ENCODE data around the gene EIF4G3.
"Not testable (repeated sequence)": the region's sequence is repeated elsewhere in the genome, so short reads cannot be mapped to it uniquely, and the experiment has no call there.

The EIF4G3 gene

DNA sequence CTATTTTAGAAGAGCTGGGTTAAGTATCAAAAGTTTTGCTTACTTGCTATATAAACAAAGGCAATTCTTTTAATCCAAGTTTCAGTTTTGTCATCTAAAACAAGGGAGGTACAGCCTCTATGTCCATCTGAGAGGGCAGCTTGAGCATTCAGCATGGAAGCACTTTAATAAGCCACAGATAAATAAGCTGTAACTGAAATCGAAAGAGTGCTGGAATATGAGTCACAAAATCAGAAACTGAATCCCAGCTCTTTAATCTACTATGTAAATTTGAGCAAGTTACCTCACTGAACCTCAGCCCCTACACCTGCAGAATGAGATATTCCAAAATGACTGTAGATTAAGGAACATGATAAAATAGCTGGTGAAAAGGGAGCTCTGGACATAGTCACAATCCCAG is 309.6 kb downstream of the EIF4G3 start:
- DNase-seq, result no peak

DNA sequence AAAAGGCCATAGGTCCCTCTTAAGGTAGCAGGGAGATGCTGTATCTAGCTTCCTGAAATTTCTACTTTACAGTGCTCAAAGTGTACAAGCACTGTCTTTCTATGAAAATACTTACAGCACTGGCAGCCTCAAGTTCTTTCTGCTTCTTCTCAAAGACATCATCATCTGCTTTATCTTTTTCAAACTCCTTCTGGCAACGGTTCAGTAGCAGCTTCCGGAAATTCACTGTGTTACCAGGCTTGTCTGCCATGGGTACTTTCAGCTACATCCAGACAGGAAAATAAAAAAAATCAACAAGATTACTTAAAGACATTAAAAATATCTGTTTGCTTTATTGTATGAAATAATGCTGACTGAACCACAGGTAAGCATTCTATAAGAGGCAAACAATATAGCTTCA is 311.7 kb downstream of the EIF4G3 start:
- DNase-seq, result no peak

DNA sequence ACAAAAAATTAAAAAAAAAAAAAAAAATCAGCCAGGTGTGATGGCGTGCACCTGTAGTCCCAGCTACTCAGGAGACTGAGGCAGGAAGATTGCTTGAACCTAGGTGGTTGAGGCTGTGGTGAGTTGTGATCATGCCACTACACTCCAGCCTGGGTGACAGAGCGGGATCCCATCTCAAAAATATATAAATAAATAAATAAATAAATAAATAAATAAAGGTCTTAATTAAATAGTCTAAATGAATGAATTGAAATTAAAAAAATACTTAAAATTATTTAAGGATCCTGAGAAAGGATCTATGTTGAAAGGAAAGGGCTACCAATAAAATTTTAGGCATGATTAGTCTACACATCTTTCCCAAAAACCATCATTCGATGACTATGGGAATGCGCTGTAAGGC is 322.2 kb downstream of the EIF4G3 start:
- DNase-seq, result no peak

- DNase-seq, result not testable (repeated sequence)
Observed at GRCh38 chr1:20851791-20852190, 324.9 kb downstream of the EIF4G3 start.

DNA sequence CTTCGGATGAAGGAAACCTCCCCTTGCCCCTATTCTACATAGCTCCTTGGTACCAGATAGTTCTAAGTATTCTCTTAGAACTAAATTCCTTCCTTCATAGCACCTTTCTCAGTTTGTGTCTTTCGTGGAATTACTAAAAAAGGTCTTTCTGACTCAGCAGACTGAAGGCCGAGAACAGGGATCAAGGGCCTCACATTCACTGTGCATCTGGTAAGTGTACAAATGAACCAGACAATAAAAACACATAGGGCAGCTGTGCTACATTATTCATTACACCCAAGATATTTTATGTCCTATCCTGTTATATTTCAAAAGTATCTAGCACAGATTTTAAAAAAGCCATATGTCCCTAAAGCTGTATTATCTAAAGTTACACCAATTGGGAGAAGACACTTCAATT is 326.7 kb downstream of the EIF4G3 start:
- no peak for DNase-seq

GRCh38 chr1:20849100-20849499 is 327.6 kb downstream of the EIF4G3 start:
- DNase-seq, result no peak

DNA sequence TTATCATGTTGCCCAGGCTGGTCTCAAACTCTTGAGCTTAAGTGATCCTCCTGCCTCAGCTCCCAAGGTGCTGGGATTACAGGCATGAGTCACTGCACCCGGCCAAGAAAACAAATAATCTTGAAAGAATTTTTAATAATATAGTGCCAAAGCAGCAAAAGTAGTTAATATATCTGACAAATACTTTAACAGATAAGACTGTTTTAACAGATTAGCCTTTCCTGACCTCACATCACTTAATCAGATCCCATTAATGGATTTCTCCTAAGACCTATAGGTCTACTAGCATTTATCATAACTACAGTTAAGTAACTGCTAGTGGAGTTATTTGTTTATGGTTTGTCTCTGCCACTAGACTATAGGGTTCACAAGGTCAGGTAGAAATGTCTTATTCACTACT is 328.5 kb downstream of the EIF4G3 start:
- no peak for DNase-seq

- no peak for DNase-seq
Observed at GRCh38 chr1:20847611-20848080, 329.1 kb downstream of the EIF4G3 start.

DNA sequence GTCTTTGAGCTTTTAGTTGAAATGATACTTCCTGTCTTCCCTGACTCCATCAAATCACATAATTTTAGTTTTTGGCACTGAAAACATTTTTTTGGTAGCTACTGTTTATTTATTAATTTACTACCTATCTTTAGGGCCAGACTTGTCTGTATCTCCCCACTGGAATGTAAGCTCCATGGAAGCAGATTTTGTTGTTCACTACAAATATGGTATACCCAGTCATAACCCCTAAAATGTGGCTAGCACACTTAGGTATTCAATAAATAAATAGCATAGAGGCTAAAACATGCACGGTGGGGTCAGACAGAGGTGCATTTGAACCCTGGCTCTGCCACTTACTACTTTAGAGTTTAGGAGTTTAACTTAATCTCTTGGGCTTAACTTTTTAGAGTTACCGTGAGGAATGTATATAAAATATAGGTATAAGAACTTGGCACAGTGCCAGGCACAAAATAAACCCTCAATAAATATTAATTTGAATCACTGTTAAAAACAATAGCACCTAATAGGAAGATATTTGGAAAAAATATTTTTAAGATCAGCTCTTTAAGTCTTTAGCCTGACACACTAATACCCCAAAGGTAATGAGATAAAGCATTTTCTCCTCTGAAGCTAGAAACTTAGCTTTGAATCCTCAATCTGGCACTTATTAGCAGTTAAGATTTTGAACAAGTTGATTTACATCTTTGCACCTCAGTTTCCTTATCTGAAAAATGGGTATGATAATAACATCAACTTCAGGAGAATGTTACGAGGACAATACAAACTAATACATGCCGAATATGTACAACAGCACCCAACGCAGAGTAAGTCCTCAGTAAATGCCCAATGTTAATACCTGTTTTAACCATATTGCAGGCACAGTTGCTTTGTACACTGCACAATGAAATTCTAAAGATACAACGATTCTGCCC is 330.0 kb downstream of the EIF4G3 start:
- DNase-seq, result no peak

DNA sequence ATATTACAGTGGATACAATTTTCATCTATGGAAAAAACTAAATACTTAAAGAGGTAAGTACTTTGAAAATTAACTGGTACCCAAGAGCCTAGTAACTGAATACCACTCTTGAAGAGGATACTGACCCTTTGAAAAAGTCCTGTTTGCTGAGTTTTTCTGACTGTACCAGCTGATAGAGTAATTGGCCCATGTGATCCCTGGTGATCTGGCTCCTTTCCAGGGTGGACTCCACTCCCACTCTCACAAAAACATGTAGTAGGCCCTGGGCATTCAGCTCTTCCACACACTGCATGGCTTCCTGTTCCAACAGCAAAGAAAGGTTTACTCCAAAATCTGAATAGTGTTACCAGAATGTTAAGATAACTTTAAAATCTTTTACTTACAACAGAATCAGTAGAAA is 336.0 kb downstream of the EIF4G3 start:
- DNase-seq, result no peak

DNA sequence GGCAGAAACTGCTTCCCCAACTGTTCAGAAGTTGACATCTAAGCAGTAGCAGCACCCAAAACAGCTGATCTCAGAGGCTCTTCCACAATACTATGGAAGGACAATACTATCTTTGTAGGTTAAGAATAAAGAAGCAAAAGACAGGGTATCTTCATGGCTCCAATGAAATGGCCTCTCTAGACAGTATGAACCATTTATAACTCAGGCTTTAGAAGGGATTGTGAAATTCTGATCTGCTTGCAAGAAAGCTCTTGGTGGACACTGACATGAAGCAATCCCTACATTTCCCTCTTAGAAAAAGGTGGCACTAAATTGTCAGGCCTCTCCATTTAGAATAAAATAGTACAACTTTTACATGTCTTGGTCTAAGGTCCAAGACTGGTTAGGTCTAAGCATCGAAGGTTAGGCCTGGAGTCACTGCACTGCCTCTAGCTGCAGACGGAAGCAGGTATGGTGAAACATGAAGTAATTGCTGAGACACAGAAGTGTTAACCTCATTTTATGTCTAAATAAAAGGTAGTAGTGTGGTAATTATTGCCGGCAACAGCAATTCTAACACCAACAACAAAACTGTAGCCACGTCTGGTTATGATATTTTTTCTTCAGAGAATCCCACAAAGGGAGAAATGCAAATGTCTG is 339.0 kb downstream of the EIF4G3 start:
- DNase-seq, result no peak

DNA sequence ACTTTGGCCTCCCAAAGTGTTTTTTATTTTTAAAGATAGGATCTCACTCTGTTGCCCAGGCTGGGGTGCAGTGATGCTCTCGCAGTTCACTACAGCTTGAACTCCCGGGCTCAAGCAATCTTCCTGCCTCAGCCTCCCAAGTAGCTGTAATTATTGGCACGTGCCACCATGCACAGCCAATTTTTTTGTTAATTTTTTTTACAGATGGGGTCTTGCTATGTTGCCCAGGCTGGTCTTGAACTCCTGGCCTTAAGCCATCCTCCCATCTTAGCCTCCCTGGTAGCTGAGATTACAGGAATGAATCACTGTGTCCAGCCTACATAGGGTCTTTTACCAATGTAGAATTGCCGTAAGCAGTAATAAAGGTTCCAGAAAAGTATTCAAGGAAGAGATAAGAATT is 340.5 kb downstream of the EIF4G3 start:
- no peak for DNase-seq

DNA sequence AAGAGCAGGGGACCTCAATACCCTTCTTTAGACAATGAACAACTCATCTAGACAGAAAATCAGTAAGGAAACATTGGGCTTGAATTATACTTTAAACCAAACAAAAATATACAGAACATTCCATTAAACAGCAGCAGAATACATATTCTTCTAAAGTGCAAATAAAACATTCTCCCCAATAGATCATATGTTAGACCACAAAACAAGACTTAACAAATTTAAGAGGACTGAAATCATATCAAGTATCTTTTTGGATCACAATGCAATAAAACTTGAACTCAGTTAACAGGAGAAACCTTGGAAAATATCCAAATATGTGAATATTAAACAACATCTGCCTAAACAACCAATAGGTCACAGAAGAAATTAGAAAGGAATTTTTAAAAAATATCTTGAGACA is 341.9 kb downstream of the EIF4G3 start:
- no peak for DNase-seq

- DNase-seq, result no peak
Observed at GRCh38 chr1:20834192-20834591, 342.5 kb downstream of the EIF4G3 start.

DNA sequence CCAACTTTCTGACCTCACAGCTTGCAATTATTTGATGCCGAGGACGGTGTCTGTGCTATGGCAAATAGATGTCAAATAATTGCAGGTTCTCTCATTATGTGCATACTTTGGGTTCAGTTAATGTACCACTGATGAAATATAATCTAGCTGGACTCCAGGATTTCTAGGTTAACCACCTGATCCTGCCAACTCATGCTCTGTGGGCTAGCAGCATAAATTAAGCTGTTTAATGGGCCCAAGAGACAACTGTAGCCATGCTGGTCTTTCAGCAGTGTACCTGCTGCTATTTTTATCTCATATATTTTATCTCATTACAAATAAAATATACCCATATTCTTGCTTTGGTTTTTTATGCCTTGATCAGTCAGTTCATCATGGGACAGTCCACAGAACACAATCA is 346.3 kb downstream of the EIF4G3 start:
- no peak for DNase-seq

- no peak for DNase-seq
Observed at GRCh38 chr1:20829946-20830345, 346.8 kb downstream of the EIF4G3 start.

GRCh38 chr1:20829531-20829930 is 347.2 kb downstream of the EIF4G3 start:
- DNase-seq, result no peak

GRCh38 chr1:20823845-20824244 is 352.9 kb downstream of the EIF4G3 start:
- DNase-seq, result no peak

DNA sequence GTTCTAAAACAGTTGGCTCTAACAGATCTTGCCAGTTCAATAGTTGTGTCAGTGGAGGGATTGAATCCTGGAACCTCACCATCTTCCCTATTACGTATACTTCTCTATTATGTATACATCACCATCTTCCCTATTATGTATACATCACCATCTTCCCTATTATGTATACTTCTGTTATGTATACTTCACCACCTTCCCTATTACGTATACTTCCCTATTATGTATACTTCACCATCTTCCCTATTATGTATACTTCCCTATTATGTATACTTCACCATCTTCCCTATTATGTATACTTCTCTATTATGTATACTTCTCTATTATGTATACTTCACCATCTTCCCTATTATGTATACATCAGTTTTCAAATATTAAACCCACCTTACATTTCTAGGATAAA is 355.2 kb downstream of the EIF4G3 start:
- DNase-seq, result no peak

GRCh38 chr1:20819818-20820217 is 356.9 kb downstream of the EIF4G3 start:
- DNase-seq, result no peak

- no peak for DNase-seq
Observed at GRCh38 chr1:20814534-20814871, 362.2 kb downstream of the EIF4G3 start.

DNA sequence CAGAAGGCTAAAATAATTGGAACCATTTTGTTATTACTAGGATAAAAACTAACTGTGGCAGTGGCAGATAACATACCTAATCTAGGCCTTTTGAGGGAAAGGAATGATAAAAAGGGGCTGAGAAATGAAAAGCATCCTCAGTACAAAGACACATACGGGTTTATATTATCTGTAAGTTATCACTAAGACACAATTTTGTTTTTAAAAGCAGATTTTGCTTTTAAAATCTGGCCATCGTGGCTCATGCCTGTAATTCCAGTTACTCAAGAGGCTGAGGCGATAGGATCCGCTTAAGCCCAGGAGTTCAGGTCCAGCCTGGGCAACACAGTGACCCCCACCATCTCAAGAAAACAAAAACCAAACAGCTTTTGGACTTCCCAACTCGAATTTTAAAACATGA is 364.8 kb downstream of the EIF4G3 start:
- no peak for DNase-seq

DNA sequence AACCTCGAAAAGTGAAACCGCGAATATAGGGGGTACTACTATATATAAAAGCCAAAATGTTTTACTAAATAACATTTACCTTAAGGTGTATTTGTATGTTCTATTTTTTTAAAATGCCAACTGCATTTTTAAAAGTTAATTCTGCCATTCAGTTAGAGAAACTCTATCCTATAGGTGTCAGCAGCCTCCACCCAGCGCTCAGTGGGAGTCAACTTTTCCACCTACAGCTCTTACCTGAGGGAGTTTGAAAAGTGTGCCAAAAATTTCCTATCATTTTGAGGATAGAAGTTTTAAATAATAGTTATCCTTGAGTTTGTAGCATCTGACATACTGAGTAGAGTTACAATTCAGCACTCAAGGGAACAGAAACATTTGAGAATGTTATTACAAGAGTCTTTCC is 383.5 kb downstream of the EIF4G3 start:
- no peak for DNase-seq

DNA sequence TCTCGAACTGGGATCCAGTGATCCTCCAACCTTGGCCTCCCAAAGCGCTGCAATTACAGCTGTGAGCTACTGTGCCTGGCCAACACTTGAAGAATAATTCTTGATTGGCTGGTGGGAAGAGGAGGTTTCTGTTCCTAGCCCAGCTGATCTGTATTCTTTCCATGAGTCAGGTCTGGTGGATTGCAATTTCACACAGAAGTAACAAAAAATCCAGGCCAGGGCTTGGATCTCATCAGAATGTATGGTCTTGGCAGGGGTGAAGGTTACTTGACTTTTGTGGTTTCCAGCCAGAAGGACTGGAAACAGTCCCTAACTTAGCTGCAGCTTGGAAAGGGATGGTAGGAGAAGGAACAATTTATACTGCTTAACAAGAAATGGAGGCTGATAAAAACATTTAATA is 384.5 kb downstream of the EIF4G3 start:
- DNase-seq, result peak; percentile 21

DNA sequence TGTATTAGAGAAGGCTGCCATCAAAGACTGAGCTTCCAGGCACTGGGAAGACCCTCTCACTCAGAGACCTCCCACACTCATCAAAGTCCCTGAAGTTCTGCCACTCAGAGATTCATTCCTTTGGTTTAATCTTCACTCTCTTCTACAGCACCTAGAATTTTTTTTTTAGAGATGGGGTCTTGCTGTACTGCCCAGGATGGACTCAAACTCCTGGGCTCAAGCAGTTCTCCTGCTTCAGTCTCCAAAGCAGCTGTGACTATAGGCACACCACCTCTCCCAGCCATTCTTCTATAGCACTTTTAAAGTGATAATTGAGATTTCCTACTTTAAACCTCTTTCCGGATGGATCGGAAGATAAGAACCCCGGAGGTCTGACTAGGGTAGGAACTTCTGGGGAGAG is 385.9 kb downstream of the EIF4G3 start:
- no peak for DNase-seq
